HCT116 (cell line): ENCODE results near the gene STK25. TPM values are rescaled to one million over a fixed set of nuclear protein-coding genes. Genes with fewer than 3 reads are reported as not detected.

Source experiments
- ATAC-seq: fragments of 200-7000 bp; cut with Tn5 transposase; 2 replicates; pipeline ENCODE4 v1.9.1; 2020; ENCODE audit warnings: mild to moderate bottlenecking, moderate library complexity
- BruUV-seq: library from RNA; stranded (reverse); fragments of 400-500 nt; replicated peaks from 2 replicates; lab custom pipeline; 2021; lab: Mats Ljungman, UMichigan
- CTCF ChIA-PET: fragments of 300-600 bp; sonication (Branson Sonifier 250); formaldehyde crosslinking; loops from one replicate; lab custom pipeline; 2021; ENCODE audit warnings: antibody characterized with exemption; lab: Charles Lee
- POLR2A ChIA-PET: fragments of 300-600, 350-600 bp; sonication (Branson Sonifier 250); formaldehyde crosslinking; loops from one replicate; lab custom pipeline; 2021; ENCODE audit warnings: antibody characterized with exemption; lab: Charles Lee
- RAD21 ChIA-PET, 2 experiments: fragments of 300-600 bp; sonication (Branson Sonifier 250); formaldehyde crosslinking; loops; one replicate each; lab custom pipeline; 2023; ENCODE audit warnings: low total read pairs in 2 of 2; ENCODE audit not compliant: uncharacterized antibody in 2 of 2, unreplicated experiment in 2 of 2, low non-redundant PET in 1 of 2; lab: Charles Lee
- DNase-seq: peaks from one replicate; pipeline ENCODE4 v3.0.0-alpha.2; 2010; ENCODE audit warnings: low read depth, low spot score
- H2AFZ ChIP-seq: fragments of 200-600 bp; shearing (Covaris generic), sonication (generic); 2 replicates; pipeline ENCODE4 v1.6.1; 2017; ENCODE audit warnings: low read depth, mixed run types, mixed read lengths, antibody characterized with exemption, low read length; ENCODE audit not compliant: poor library complexity, severe bottlenecking
- H3K27ac ChIP-seq: 2 replicates; pipeline ENCODE4 v1.5.1; 2012; ENCODE audit warnings: low read depth, low read length
- H3K27me3 ChIP-seq: fragments of 200-600 bp; sonication (generic); 2 replicates; pipeline ENCODE4 v1.6.1; 2016; ENCODE audit warnings: mixed run types, low read length, mixed read lengths; ENCODE audit not compliant: insufficient read depth
- H3K36me3 ChIP-seq, 2 experiments: fragments of 200-500 bp in 1 of 2; fragments of 200-600 bp in 1 of 2; sonication (Bioruptor generic) in 1 of 2; sonication (generic) in 1 of 2; 2 replicates each; pipeline versions ENCODE4 v1.5.1 to v1.6.1; 2014 to 2016; ENCODE audit warnings: low read length in 2 of 2, inconsistent platforms in 1 of 2, mixed read lengths in 1 of 2, mixed run types in 1 of 2; ENCODE audit not compliant: insufficient read depth in 2 of 2, control insufficient read depth in 1 of 2
- H3K4me1 ChIP-seq, 2 experiments: fragments of 200-600 bp in 1 of 2; sonication (generic) in 1 of 2; 2 replicates each; pipeline versions ENCODE4 v1.5.1 to v1.6.1; 2012 to 2017; ENCODE audit warnings: low read length in 2 of 2, inconsistent platforms in 1 of 2, mild to moderate bottlenecking in 1 of 2, mixed read lengths in 1 of 2, mixed run types in 1 of 2, moderate library complexity in 1 of 2; ENCODE audit not compliant: insufficient read depth in 2 of 2, control insufficient read depth in 1 of 2
- H3K4me2 ChIP-seq: fragments of 200-600 bp; sonication (generic); 2 replicates; pipeline ENCODE4 v1.6.1; 2017; ENCODE audit warnings: mixed run types, low read length, mixed read lengths
- H3K4me3 ChIP-seq, 2 experiments: fragments of 200-600 bp in 1 of 2; sonication (generic) in 1 of 2; replicated peaks in 1 of 2; 2 replicates each; pipeline ENCODE4 v1.5.1; 2011 to 2016; ENCODE audit warnings: low read length in 2 of 2, control low read depth in 1 of 2, low read depth in 1 of 2, mild to moderate bottlenecking in 1 of 2, mixed read lengths in 1 of 2, mixed run types in 1 of 2
- H3K79me2 ChIP-seq: fragments of 200-600 bp; sonication (generic); 2 replicates; pipeline ENCODE4 v1.6.1; 2017; ENCODE audit warnings: mild to moderate bottlenecking, mixed run types, low read length, moderate library complexity, mixed read lengths; ENCODE audit not compliant: insufficient read depth
- H3K9ac ChIP-seq: fragments of 200-600 bp; sonication (generic); 2 replicates; pipeline ENCODE4 v1.6.1; 2016; ENCODE audit warnings: low read length, mixed read lengths
- H3K9me2 ChIP-seq: fragments of 200-600 bp; sonication (generic), shearing (Covaris generic); 2 replicates; pipeline ENCODE4 v1.6.1; 2017; ENCODE audit warnings: mixed run types, mild to moderate bottlenecking, moderate library complexity; ENCODE audit not compliant: insufficient read depth
- H3K9me3 ChIP-seq, 2 experiments: fragments of 200-500 bp in 1 of 2; fragments of 200-600 bp in 1 of 2; sonication (Bioruptor generic) in 1 of 2; sonication (generic) in 1 of 2; 2 replicates each; pipeline ENCODE4 v1.6.1; 2014 to 2017; ENCODE audit warnings: low read length in 2 of 2, mixed read lengths in 2 of 2, inconsistent platforms in 1 of 2, low read depth in 1 of 2, mild to moderate bottlenecking in 1 of 2, mixed run types in 1 of 2, moderate library complexity in 1 of 2; ENCODE audit not compliant: control insufficient read depth in 1 of 2, insufficient read depth in 1 of 2
- H4K20me1 ChIP-seq: fragments of 200-600 bp; sonication (generic), shearing (Covaris generic); 2 replicates; pipeline ENCODE4 v1.6.1; 2017; ENCODE audit warnings: mixed run types, mild to moderate bottlenecking, moderate library complexity; ENCODE audit not compliant: insufficient read depth
- ATF3 ChIP-seq: IDR thresholded peaks from 2 replicates; pipeline ENCODE4 v1.6.1; 2012
- CBX3 ChIP-seq: IDR thresholded peaks from 2 replicates; pipeline ENCODE4 v1.6.1; 2012; ENCODE audit warnings: low read depth
- CEBPB ChIP-seq: IDR thresholded peaks from 2 replicates; pipeline ENCODE4 v1.6.1; 2012; ENCODE audit warnings: low read depth
- CTCF ChIP-seq, 3 experiments: fragments of 200-600 bp in 1 of 3; sonication (generic) in 1 of 3; IDR thresholded peaks in 2 of 3; conservative IDR thresholded peaks in 1 of 3; 2 replicates each; pipeline ENCODE4 v1.5.1; 2012 to 2017; ENCODE audit warnings: low read depth in 2 of 3, low read length in 2 of 3, antibody characterized with exemption in 1 of 3, borderline replicate concordance in 1 of 3, control low read depth in 1 of 3, mild to moderate bottlenecking in 1 of 3, mixed read lengths in 1 of 3, mixed run types in 1 of 3, moderate library complexity in 1 of 3; ENCODE audit not compliant: insufficient read depth in 1 of 3
- EGR1 ChIP-seq: IDR thresholded peaks from 2 replicates; pipeline ENCODE4 v1.6.1; 2012; ENCODE audit warnings: low read depth
- ELF1 ChIP-seq: IDR thresholded peaks from 2 replicates; pipeline ENCODE4 v1.6.1; 2012; ENCODE audit warnings: low read depth, borderline replicate concordance
- EZH2 ChIP-seq: fragments of 200-600 bp; sonication (generic); IDR thresholded peaks from 2 replicates; pipeline ENCODE4 v1.6.1; 2017; ENCODE audit warnings: antibody characterized with exemption, mixed run types
- EZH2phosphoT487 ChIP-seq: fragments of 200-600 bp; IDR thresholded peaks from 2 replicates; pipeline ENCODE4 v1.6.1; 2018; ENCODE audit warnings: antibody characterized with exemption, borderline replicate concordance
- FOSL1 ChIP-seq: IDR thresholded peaks from 2 replicates; pipeline ENCODE4 v1.6.1; 2012; ENCODE audit warnings: low read depth
- POLR2AphosphoS5 ChIP-seq: IDR thresholded peaks from 2 replicates; pipeline ENCODE4 v1.6.1; 2011; ENCODE audit warnings: mild to moderate bottlenecking, low read depth, low read length, moderate library complexity
- RAD21 ChIP-seq: IDR thresholded peaks from 2 replicates; pipeline ENCODE4 v1.6.1; 2012; ENCODE audit warnings: low read depth, mild to moderate bottlenecking
- SIN3A ChIP-seq: IDR thresholded peaks from 2 replicates; pipeline ENCODE4 v1.6.1; 2012; ENCODE audit warnings: low read depth
- SP1 ChIP-seq: IDR thresholded peaks from 2 replicates; pipeline ENCODE4 v1.6.1; 2012; ENCODE audit warnings: low read depth
- SRF ChIP-seq: IDR thresholded peaks from 2 replicates; pipeline ENCODE4 v1.6.1; 2012; ENCODE audit warnings: low read depth
- YY1 ChIP-seq: IDR thresholded peaks from 2 replicates; pipeline ENCODE4 v1.6.1; 2011; ENCODE audit warnings: low read length, low read depth, moderate library complexity, mild to moderate bottlenecking; ENCODE audit not compliant: insufficient replicate concordance; ENCODE audit errors: extremely low read depth
- ZBTB33 ChIP-seq: IDR thresholded peaks from 2 replicates; pipeline ENCODE4 v1.6.1; 2011; ENCODE audit warnings: mild to moderate bottlenecking, low read length, moderate library complexity; ENCODE audit not compliant: insufficient replicate concordance; ENCODE audit errors: extremely low read depth
- ZFX ChIP-seq: fragments of 450-650 bp; IDR thresholded peaks from 2 replicates; pipeline ENCODE4 v1.6.1; 2017
- ZNF274 ChIP-seq: fragments of 200-500 bp; sonication (Bioruptor generic); IDR thresholded peaks from 2 replicates; pipeline ENCODE4 v1.6.1; 2014; ENCODE audit warnings: mild to moderate bottlenecking, low read depth, low read length, inconsistent platforms
- intact Hi-C: fragments of 100-400 bp; cut with micrococcal nuclease; formaldehyde crosslinking; loops from 2 replicates; pipeline ENCODE4 v1.10.0; 2022
- total RNA-seq: library from RNA; stranded (reverse); gene quantifications from one replicate; pipeline ENCODE4 v1.2.1, GENCODE V29; 2021; ENCODE audit not compliant: unreplicated experiment

STK25 gene
- total RNA-seq, 1 experiment from 2014 or later, result 160 TPM

GRCh38 chr2:241445426-241445825 lies 63.0 kb downstream of the STK25 start:
- Histone ChIP-seq H3K27me3 (no peaks in the 10 kb centered on the region), H3K36me3 (peaks cover 6 to 13% of the 10 kb centered on the region in 2 experiments; a peak in 3 of 4 replicates), H3K27ac (no peak overlapping the region), H3K9ac (no peak overlapping the region), H2AFZ (no peak overlapping the region), H3K9me2 (no peaks in the 10 kb centered on the region), H3K4me2 (no peak overlapping the region), H3K79me2 (no peaks in the 10 kb centered on the region), H3K9me3 (no peaks in the 10 kb centered on the region), H3K4me3 (no peak overlapping the region), H3K4me1 (no peaks in the 10 kb centered on the region), H4K20me1 (no peaks in the 10 kb centered on the region)
- intact Hi-C loops, result no loop called here
- ATAC-seq (no peak), DNase-seq (no peak)
- RAD21 ChIA-PET, result no interaction called here
- CTCF ChIA-PET, result no interaction called here
- POLR2A ChIA-PET, result no interaction called here
- BruUV-seq, result no TSS peak
- no peak for TF ChIP-seq ELF1
- TF ChIP-seq EGR1, result no peak
- TF ChIP-seq ATF3, result no peak
- no peak for TF ChIP-seq SIN3A
- no peak for TF ChIP-seq YY1
- no peak for TF ChIP-seq ZNF274
- TF ChIP-seq SP1, result no peak
- TF ChIP-seq FOSL1, result no peak
- TF ChIP-seq EZH2, result no peak
- no peak for TF ChIP-seq ZFX
- TF ChIP-seq CTCF (IDR thresholded peaks at IDR 0.05 in 2 of 3, conservative IDR thresholded peaks at IDR 0.05 in 1 of 3; ENCODE audit: borderline replicate concordance in 1 of 3, insufficient read depth in 1 of 3, low read depth in 2 of 3, low read length in 2 of 3), result no peak
- TF ChIP-seq ZBTB33, result no peak
- no peak for TF ChIP-seq SRF
- no peak for TF ChIP-seq EZH2phosphoT487
- TF ChIP-seq POLR2AphosphoS5, result no peak
- TF ChIP-seq CBX3, result no peak
- no peak for TF ChIP-seq CEBPB
- no peak for TF ChIP-seq RAD21
